ENCODE data around the gene OGDHL.

DNA sequence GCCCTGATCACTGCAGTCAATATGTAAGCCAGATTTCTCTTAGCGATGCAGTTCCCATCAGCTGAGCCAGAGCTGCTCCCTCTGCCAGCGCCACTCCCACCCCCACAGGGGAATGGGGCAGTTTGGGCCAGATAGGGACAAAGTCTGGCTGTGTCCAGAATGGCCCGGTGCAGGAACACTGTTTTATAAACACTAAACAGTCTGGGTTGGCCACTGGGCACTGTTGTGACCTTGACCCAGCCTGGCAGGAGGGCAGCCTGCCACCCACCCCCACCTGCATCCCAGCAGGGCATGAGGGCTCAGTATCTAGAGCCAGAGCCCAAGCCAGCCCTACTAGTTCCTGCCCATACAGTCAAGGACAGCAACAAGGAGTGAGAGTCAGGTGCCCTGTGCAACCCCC, 1.3 kb downstream of the OGDHL start:
- TF ChIP-seq, protein P1, sequence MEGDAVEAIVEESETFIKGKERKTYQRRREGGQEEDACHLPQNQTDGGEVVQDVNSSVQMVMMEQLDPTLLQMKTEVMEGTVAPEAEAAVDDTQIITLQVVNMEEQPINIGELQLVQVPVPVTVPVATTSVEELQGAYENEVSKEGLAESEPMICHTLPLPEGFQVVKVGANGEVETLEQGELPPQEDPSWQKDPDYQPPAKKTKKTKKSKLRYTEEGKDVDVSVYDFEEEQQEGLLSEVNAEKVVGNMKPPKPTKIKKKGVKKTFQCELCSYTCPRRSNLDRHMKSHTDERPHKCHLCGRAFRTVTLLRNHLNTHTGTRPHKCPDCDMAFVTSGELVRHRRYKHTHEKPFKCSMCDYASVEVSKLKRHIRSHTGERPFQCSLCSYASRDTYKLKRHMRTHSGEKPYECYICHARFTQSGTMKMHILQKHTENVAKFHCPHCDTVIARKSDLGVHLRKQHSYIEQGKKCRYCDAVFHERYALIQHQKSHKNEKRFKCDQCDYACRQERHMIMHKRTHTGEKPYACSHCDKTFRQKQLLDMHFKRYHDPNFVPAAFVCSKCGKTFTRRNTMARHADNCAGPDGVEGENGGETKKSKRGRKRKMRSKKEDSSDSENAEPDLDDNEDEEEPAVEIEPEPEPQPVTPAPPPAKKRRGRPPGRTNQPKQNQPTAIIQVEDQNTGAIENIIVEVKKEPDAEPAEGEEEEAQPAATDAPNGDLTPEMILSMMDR (IDR thresholded peaks at IDR 0.05) = no peak
- TF ChIP-seq POLR2A (IDR thresholded peaks at IDR 0.05) = no peak

Measured in esophagus squamous epithelium (tissue), 4 donors.